Amygdala (tissue), 56 donors: Measurements from ENCODE around the gene TMEFF1.
A peak's percentile ranks its signal among the peaks of the same experiment; 100 is the strongest.

Experiments
- DNase-seq, 56 donors: peaks; one replicate each; lab custom pipeline; 2025; lab: John Stamatoyannopoulos, UW

TMEFF1 gene

GRCh38 chr9:100567856-100568255, 94.9 kb downstream of the TMEFF1 start:
- DNase-seq, result no peak

- no peak for DNase-seq
Measured at GRCh38 chr9:100573655-100574260, 100.8 kb downstream of the TMEFF1 start.

GRCh38 chr9:100575006-100575405, 102.1 kb downstream of the TMEFF1 start:
- DNase-seq, result peak in 1 of 56 donors; percentile 22

GRCh38 chr9:100575765-100576386, 102.9 kb downstream of the TMEFF1 start:
- DNase-seq, result no peak

GRCh38 chr9:100577776-100578448, 105.0 kb downstream of the TMEFF1 start, which contains the start of gene CAVIN4:
TSS of gene CAVIN4 (plus strand) at chr9:100578079. CDS start at chr9:100578144, 65 bp downstream.
- DNase-seq, result no peak

GRCh38 chr9:100578610-100579009, 105.7 kb downstream of the TMEFF1 start:
- no peak for DNase-seq

- DNase-seq, result no peak
Measured at GRCh38 chr9:100579665-100580064, 106.7 kb downstream of the TMEFF1 start.

GRCh38 chr9:100580257-100580656, 107.3 kb downstream of the TMEFF1 start:
- no peak for DNase-seq

GRCh38 chr9:100581081-100581480, 108.1 kb downstream of the TMEFF1 start:
- DNase-seq, result no peak

GRCh38 chr9:100581661-100582060, 108.7 kb downstream of the TMEFF1 start:
- DNase-seq, result peak in 2 of 56 donors; percentile 4 to 26

GRCh38 chr9:100583014-100583802, 110.3 kb downstream of the TMEFF1 start:
- no peak for DNase-seq

GRCh38 chr9:100584951-100585350, 112.0 kb downstream of the TMEFF1 start:
- no peak for DNase-seq

- no peak for DNase-seq
Measured at GRCh38 chr9:100586093-100586492, 113.1 kb downstream of the TMEFF1 start.

- no peak for DNase-seq
Measured at GRCh38 chr9:100587375-100587774, 114.4 kb downstream of the TMEFF1 start.

- no peak for DNase-seq
Measured at GRCh38 chr9:100589582-100589981, 116.6 kb downstream of the TMEFF1 start.

GRCh38 chr9:100590481-100590880, 117.5 kb downstream of the TMEFF1 start:
- DNase-seq, result no peak

GRCh38 chr9:100591139-100591538, 118.2 kb downstream of the TMEFF1 start:
- DNase-seq, result no peak

GRCh38 chr9:100591639-100592412, 118.9 kb downstream of the TMEFF1 start:
- no peak for DNase-seq

GRCh38 chr9:100595391-100596199, 122.6 kb downstream of the TMEFF1 start:
- peak in 18 of 56 donors; percentile 11 to 73 (median 36) for DNase-seq
